Omental fat pad (tissue), 4 donors: ENCODE data around the gene ITFG2. TPM values are rescaled to one million over a fixed set of nuclear protein-coding genes. Genes with fewer than 3 reads are reported as not detected.

Experiments
- ATAC-seq: fragments of 150-250 bp; one replicate; pipeline ENCODE4 v1.9.1; 2016; ENCODE audit warnings: mild to moderate bottlenecking, moderate library complexity; ENCODE audit not compliant: low FRiP score
- DNase-seq: peaks from one replicate; pipeline ENCODE4 v3.0.0-alpha.2; 2019; ENCODE audit warnings: low spot score
- CTCF ChIP-seq, 3 donors: fragments of 450-650 bp; IDR thresholded peaks; one replicate each; pipeline ENCODE4 v1.5.1; 2016 to 2017; ENCODE audit warnings: antibody characterized with exemption in 3 of 3, mild to moderate bottlenecking in 3 of 3, moderate library complexity in 2 of 3
- total RNA-seq, 4 donors: library from RNA; depleted of rRNA; stranded (reverse); fragments of >200 nt; gene quantifications; one replicate each; pipeline ENCODE4 v1.1.0, GENCODE V29; 2016

The ITFG2 gene
- total RNA-seq, 4 donors from 2014 or later = 23.4 to 40.5 (median 29.0) TPM

- ATAC-seq (no peak), DNase-seq (no peak)
- no peak for TF ChIP-seq CTCF (IDR thresholded peaks at IDR 0.05)
These were observed 8.0 kb downstream of the ITFG2 start for GRCh38 chr12:2820432-2820831.

- DNase-seq (no peak), ATAC-seq (no peak)
- TF ChIP-seq CTCF (IDR thresholded peaks at IDR 0.05) = no peak
These were observed 11.0 kb downstream of the ITFG2 start for GRCh38 chr12:2823483-2823882.

- no peak for TF ChIP-seq CTCF (IDR thresholded peaks at IDR 0.05)
- ATAC-seq (no peak), DNase-seq (no peak)
These were observed 12.1 kb downstream of the ITFG2 start for GRCh38 chr12:2824541-2824940.

DNA sequence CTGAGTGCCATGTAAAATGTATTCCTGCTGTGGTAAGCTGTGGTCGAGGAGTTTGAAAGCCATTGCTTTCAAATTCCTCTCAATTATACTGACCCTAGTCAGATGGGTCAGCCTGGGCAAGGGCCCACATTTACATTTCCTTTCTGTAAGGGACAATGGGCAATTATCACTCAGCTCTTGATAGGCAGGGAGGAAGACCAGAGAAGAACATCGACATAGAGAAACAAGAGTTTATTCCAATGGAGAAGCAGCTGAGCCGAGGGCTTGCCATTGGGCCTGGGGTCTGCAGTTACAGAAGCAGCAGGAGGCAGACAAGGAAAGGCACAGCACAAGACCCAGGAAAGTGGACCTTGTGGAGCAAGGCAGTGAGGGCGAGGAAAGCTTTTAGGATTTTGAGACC, 12.7 kb downstream of the ITFG2 start:
- TF ChIP-seq CTCF (IDR thresholded peaks at IDR 0.05) = no peak
- DNase-seq (no peak), ATAC-seq (no peak)

DNA sequence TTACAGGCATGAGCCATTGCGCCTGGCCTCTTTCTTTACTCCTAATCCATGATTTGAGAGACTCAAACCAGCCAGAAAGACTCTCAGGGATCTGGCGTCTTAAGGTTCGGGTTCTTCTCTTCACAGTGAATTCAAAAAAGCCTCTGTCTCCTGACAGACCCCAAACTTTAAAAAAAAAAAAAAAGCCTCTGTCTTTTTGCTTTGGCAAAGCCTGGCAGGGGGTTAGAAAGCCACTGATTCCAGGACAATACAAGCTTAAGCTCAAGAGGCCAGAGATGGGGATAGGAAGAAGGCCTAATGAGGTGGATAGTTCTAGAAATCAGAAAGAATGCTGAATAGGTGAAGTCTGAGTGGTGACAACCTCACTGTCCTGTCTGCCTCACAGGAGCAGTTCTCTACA, 13.6 kb downstream of the ITFG2 start:
- no peak for ATAC-seq
- DNase-seq = no peak
- TF ChIP-seq CTCF (IDR thresholded peaks at IDR 0.05) = no peak

GRCh38 chr12:2826721-2827515, 14.4 kb downstream of the ITFG2 start:
- DNase-seq (no peak), ATAC-seq (no peak)
- no peak for TF ChIP-seq CTCF (IDR thresholded peaks at IDR 0.05)

DNA sequence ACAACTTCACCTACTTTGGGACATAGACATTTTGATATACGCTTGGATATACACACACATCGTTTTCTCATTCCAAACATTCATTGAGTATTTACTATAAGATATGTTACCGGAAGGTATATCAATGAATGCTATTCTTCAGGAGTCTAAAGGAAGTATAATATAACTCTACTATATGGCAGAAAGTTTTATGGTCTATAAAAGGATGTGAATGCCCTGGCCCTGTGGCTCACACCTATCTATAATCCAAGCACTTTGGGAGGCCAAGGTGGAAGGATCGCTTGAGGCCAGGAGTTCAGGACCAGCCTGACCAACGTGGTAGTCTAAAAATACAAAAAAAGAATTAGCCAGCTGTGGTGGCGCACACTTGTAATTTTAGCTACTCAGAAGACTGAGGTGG, 16.8 kb downstream of the ITFG2 start:
- no peak for ATAC-seq
- no peak for TF ChIP-seq CTCF (IDR thresholded peaks at IDR 0.05)
- no peak for DNase-seq
